Keratinocyte (primary cell): ENCODE measurements around the gene PRKX. TPM values are rescaled to one million over a fixed set of nuclear protein-coding genes. Genes with fewer than 3 reads are reported as not detected.
"Not testable (repeated sequence)": the region's sequence is repeated elsewhere in the genome, so short reads cannot be mapped to it uniquely, and the experiment has no call there.

Experiments
- DNase-seq: peaks from one replicate; pipeline ENCODE4 v3.0.0-alpha.2; 2011; ENCODE audit warnings: low read depth, missing footprints, low spot score
- FAIRE-seq: peaks from 2 replicates; lab custom pipeline; 2011; peaks lifted over from hg19 to GRCh38; lab: Jason Lieb, UNC
- H2AFZ ChIP-seq: 2 replicates; pipeline ENCODE4 v1.6.0; 2012; ENCODE audit warnings: low read length, control low read depth, inconsistent platforms; ENCODE audit not compliant: control insufficient read depth
- H3K27ac ChIP-seq: 2 replicates; pipeline ENCODE4 v1.5.1; 2011; ENCODE audit warnings: low read length; ENCODE audit not compliant: control insufficient read depth, insufficient read depth
- H3K27me3 ChIP-seq: 3 replicates; pipeline ENCODE4 v1.6.0; 2011; ENCODE audit warnings: low read length; ENCODE audit not compliant: control insufficient read depth, insufficient read depth; ENCODE audit errors: extremely low read depth
- H3K36me3 ChIP-seq, 2 experiments: 2 replicates in 1 of 2; 3 replicates in 1 of 2; pipeline ENCODE4 v1.5.1; 2011; ENCODE audit warnings: low read length in 2 of 2, mild to moderate bottlenecking in 1 of 2; ENCODE audit not compliant: control insufficient read depth in 2 of 2, insufficient read depth in 2 of 2; ENCODE audit errors: extremely low read depth in 1 of 2
- H3K4me1 ChIP-seq: 3 replicates; pipeline ENCODE4 v1.5.1; 2011; ENCODE audit warnings: low read length; ENCODE audit not compliant: control insufficient read depth, insufficient read depth; ENCODE audit errors: extremely low read depth
- H3K4me2 ChIP-seq: 3 replicates; pipeline ENCODE4 v1.6.0; 2011; ENCODE audit warnings: low read depth, low read length; ENCODE audit not compliant: control insufficient read depth, insufficient read depth; ENCODE audit errors: extremely low read depth
- H3K4me3 ChIP-seq, 3 experiments: fragments of 200-600 bp in 1 of 3; sonication (generic) in 1 of 3; 2 replicates in 2 of 3; 3 replicates in 1 of 3; pipeline ENCODE4 v1.5.1; 2011 to 2016; ENCODE audit warnings: low read length in 3 of 3, mild to moderate bottlenecking in 3 of 3, control low read depth in 2 of 3, inconsistent platforms in 1 of 3, low read depth in 1 of 3, mixed read lengths in 1 of 3, mixed run types in 1 of 3, moderate library complexity in 1 of 3; ENCODE audit not compliant: control insufficient read depth in 2 of 3, insufficient read depth in 2 of 3; ENCODE audit errors: extremely low read depth in 1 of 3
- H3K79me2 ChIP-seq: 2 replicates; pipeline ENCODE4 v1.6.0; 2012; ENCODE audit warnings: low read length; ENCODE audit not compliant: control insufficient read depth, insufficient read depth
- H3K9ac ChIP-seq: 3 replicates; pipeline ENCODE4 v1.6.0; 2011; ENCODE audit warnings: low read length; ENCODE audit not compliant: control insufficient read depth, insufficient read depth; ENCODE audit errors: extremely low read depth
- H3K9me1 ChIP-seq: 3 replicates; pipeline ENCODE4 v1.6.0; 2011; ENCODE audit warnings: low read length; ENCODE audit not compliant: control insufficient read depth, insufficient read depth; ENCODE audit errors: extremely low read depth
- H3K9me3 ChIP-seq: 2 replicates; pipeline ENCODE4 v1.5.1; 2012; ENCODE audit warnings: low read depth, low read length; ENCODE audit not compliant: control insufficient read depth
- H4K20me1 ChIP-seq: 3 replicates; pipeline ENCODE4 v1.6.0; 2011; ENCODE audit warnings: low read length; ENCODE audit not compliant: control insufficient read depth, insufficient read depth; ENCODE audit errors: extremely low read depth
- EZH2 ChIP-seq: IDR thresholded peaks from one replicate; pipeline ENCODE4 v1.6.1; 2012; ENCODE audit warnings: inconsistent platforms, mild to moderate bottlenecking, low read length, moderate library complexity
- dilution Hi-C: fragments of 300-500 bp; cut with MboI; formaldehyde crosslinking; loops from one replicate; pipeline ENCODE4 v1.7.0; 2020; ENCODE audit warnings: low sequenced_read_pairs; ENCODE audit not compliant: extremely low pct_ligation_motif_present
- polyA plus RNA-seq, 5 experiments: library from polyadenylated mRNA; depleted of rRNA in 3 of 5; stranded (reverse) in 3 of 5; stranded (forward) in 1 of 5; unstranded in 1 of 5; fragments of >200 nt; gene quantifications; 1 replicate in 1 of 5; 2 replicates in 3 of 5; 3 replicates in 1 of 5; pipeline versions ENCODE4 v1.2.1 to v1.2.3, GENCODE V29; 2011 to 2012; ENCODE audit warnings: missing spikeins in 2 of 5, low read depth in 1 of 5, low replicate concordance in 1 of 5
- TF ChIP-seq, protein P1 (sequence below), 3 experiments: IDR thresholded peaks in 1 of 3; conservative IDR thresholded peaks in 1 of 3; optimal IDR thresholded peaks in 1 of 3; 2 replicates in 2 of 3; 3 replicates in 1 of 3; pipeline versions ENCODE3 to v1.5.1; 2011; ENCODE audit warnings: low read length in 3 of 3, mild to moderate bottlenecking in 3 of 3, moderate library complexity in 2 of 3, control low read depth in 1 of 3, inconsistent platforms in 1 of 3; ENCODE audit not compliant: insufficient read depth in 2 of 3; ENCODE audit errors: extremely low read depth in 1 of 3

Gene PRKX
- polyA plus RNA-seq, 1 donor (not counting 4 experiments of a cell fraction or from before 2014, with no cell fraction given), result 39.9 TPM

DNA sequence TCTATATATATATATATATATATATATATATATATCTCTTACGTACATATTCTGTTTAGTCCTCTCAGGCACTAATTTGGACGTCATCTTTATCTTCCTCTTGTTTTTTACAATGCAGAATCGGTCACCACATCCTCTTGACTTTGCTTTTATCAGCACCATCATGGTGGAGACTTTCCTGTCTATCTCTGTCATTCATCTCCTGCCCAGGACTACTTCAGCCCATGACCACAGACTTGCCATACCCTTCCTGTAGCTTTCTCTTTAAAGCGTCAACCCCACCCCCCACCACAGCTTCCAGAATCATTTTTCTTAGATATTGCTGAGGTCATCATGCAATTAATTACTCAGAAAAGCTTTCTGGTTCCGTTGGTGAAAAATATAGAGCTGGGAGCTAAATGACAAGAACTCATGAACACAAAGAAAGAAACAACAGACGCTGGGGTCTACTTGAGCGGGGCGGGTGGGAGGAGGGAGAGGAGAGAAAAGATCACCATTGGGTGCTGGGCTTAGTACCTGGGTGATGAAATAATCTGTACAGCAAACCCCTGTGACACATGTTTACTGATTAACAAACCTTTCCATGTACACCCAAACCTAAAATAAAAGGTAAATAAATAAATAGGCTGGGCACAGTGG, 30.5 kb upstream of the PRKX start:
- dilution Hi-C loops, result no loop called here
- Histone ChIP-seq H3K36me3 (no peaks in the 10 kb centered on the region), H3K4me3 (no peak overlapping the region), H3K27me3 (no peaks in the 10 kb centered on the region), H3K27ac (no peak overlapping the region), H3K79me2 (no peaks in the 10 kb centered on the region), H3K4me1 (no peaks in the 10 kb centered on the region), H2AFZ (no peak overlapping the region), H3K9me3 (no peaks in the 10 kb centered on the region), H3K9me1 (no peaks in the 10 kb centered on the region), H3K4me2 (no peak overlapping the region), H3K9ac (no peak overlapping the region), H4K20me1 (no peaks in the 10 kb centered on the region)
- TF ChIP-seq, protein P1, sequence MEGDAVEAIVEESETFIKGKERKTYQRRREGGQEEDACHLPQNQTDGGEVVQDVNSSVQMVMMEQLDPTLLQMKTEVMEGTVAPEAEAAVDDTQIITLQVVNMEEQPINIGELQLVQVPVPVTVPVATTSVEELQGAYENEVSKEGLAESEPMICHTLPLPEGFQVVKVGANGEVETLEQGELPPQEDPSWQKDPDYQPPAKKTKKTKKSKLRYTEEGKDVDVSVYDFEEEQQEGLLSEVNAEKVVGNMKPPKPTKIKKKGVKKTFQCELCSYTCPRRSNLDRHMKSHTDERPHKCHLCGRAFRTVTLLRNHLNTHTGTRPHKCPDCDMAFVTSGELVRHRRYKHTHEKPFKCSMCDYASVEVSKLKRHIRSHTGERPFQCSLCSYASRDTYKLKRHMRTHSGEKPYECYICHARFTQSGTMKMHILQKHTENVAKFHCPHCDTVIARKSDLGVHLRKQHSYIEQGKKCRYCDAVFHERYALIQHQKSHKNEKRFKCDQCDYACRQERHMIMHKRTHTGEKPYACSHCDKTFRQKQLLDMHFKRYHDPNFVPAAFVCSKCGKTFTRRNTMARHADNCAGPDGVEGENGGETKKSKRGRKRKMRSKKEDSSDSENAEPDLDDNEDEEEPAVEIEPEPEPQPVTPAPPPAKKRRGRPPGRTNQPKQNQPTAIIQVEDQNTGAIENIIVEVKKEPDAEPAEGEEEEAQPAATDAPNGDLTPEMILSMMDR (optimal IDR thresholded peaks at IDR 0.05 in 1 of 3, IDR thresholded peaks at IDR 0.05 in 1 of 3, conservative IDR thresholded peaks at IDR 0.05 in 1 of 3; ENCODE audit: extremely low read depth in 1 of 3, insufficient read depth in 2 of 3, low read length in 3 of 3), result no peak
- no peak for TF ChIP-seq EZH2
- DNase-seq, result no peak
- FAIRE-seq, result no peak

DNA sequence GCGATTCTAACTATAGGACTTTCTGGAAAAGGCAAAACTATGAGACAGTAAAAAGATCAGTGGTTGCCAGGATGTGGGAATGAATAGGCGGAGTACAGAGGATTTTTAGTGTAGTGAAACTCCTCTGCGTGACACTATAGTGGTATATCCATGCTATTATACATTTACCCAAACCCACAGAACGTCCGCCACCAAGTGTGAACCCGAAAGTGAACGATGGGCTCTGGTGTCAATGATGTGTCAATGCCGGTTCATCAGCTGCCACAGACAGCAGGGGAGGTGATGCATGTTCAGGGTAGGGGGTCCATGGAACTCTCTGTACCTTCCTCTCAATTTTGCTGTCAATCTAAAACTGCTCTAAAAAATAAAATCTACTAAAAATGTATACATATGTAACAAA, 27.5 kb upstream of the PRKX start:
- H3K4me3 ChIP-seq, H3K9me3 ChIP-seq, H3K9ac ChIP-seq, H3K4me2 ChIP-seq, H3K4me1 ChIP-seq, H2AFZ ChIP-seq, H3K9me1 ChIP-seq, dilution Hi-C loops, H4K20me1 ChIP-seq, H3K27me3 ChIP-seq, H3K36me3 ChIP-seq, DNase-seq, H3K27ac ChIP-seq, FAIRE-seq, H3K79me2 ChIP-seq: not testable (repeated sequence)

DNA sequence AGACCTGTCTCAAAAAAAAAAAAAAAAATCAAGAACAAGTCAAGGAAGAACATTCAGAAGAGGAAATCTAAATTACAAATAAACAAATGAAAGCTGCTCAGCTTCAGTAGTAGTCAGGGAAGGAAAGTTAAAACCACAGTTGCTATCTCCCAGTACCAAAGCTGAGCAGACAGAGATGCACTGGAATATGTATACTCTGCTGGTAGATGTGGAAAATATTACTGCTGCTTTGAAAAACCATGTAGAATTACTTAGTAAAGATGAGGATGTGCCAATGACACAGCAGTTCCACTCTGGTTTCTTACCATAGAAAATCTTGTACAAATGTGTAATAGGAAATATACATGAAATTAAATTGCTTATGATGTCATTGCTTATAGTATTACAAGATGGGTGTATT, 25.1 kb upstream of the PRKX start:
- TF ChIP-seq, protein P1 (optimal IDR thresholded peaks at IDR 0.05 in 1 of 3, IDR thresholded peaks at IDR 0.05 in 1 of 3, conservative IDR thresholded peaks at IDR 0.05 in 1 of 3; ENCODE audit: extremely low read depth in 1 of 3, insufficient read depth in 2 of 3, low read length in 3 of 3), result no peak
- TF ChIP-seq EZH2, result no peak
- FAIRE-seq, result no peak
- H3K36me3 ChIP-seq, result no peaks in the 10 kb centered on the region

DNA sequence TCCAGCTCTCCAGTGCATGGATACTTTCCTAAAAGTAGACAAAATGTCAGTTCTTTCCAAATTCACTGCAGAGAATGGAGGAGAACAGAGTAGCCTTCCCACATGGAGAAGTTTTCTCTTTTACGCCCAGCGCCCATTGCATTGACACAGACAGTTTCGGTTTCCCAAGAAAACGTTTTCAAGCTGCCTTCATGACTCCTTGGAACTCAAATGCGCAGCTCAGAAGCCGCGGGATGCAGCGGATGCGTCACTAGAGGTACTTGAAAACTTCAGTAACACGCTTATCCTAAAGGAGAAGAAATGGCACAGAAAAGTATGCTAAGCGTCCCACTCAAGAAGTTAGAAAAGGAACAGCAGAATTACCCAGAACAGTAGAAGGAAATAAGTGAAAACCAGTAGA, 23.1 kb upstream of the PRKX start:
- H3K9me1 ChIP-seq, H4K20me1 ChIP-seq, DNase-seq, H3K79me2 ChIP-seq, dilution Hi-C loops, H3K9ac ChIP-seq, H3K4me3 ChIP-seq, H3K4me1 ChIP-seq, H3K4me2 ChIP-seq, H3K9me3 ChIP-seq, H3K27me3 ChIP-seq, H2AFZ ChIP-seq, FAIRE-seq, H3K27ac ChIP-seq, H3K36me3 ChIP-seq: not testable (repeated sequence)

More for the DNA sequence above, 25.1 kb upstream of the PRKX start:
- Histone ChIP-seq H4K20me1 (no peaks in the 10 kb centered on the region), H3K9ac (no peak overlapping the region), H3K4me3 (no peak overlapping the region), H3K9me1 (no peaks in the 10 kb centered on the region), H3K79me2 (no peaks in the 10 kb centered on the region), H3K4me1 (no peaks in the 10 kb centered on the region), H3K27ac (no peak overlapping the region), H2AFZ (no peak overlapping the region), H3K27me3 (no peaks in the 10 kb centered on the region), H3K9me3 (no peaks in the 10 kb centered on the region), H3K4me2 (no peak overlapping the region)
- DNase-seq, result no peak
- dilution Hi-C loops, result no loop called here
